ENCODE results near the gene YAP1.
"Not testable (repeated sequence)": the region's sequence is repeated elsewhere in the genome, so short reads cannot be mapped to it uniquely, and the experiment has no call there.

The YAP1 gene

DNA sequence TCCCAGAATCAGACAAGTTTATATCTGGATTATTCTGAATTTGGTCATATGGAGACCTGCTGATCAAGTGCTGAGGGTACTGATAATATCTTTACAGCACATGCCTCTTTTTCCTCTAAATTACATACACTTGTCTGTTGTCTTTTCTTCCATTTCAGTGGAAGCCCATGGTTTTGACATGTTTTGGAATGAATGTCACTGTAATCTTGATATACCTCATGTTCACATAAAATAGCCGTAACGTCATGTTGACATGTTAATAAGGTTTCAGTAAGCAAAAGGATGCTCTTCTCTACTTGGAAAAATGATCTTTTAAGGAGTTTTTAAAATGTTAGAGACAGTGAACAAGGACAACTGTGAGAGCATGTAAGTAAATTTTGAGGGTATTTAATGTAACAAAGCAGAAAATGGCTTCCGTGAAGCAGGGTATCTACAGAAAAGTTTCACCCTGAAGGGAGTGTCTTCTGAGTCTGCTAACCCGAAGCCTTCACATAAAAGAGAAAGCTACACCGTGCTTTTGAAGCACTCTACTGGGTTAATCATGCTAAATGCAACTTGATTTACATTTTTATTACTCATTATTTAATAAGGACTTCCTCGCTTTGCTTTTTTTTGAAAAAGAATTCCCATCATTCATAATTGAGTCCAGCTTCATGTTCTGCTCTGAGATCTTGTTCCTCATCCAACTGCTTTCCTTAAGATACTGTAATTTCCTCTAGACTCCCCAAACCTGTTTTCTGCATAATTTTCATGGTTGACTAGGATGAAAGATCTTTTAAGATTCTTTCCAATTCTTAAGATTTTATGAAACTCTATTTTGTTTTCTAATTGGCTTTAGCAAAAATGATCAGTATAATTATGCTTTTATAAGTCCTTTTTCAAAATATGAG is 56.2 kb downstream of the YAP1 start:
- DNase-seq, result no peak

DNA sequence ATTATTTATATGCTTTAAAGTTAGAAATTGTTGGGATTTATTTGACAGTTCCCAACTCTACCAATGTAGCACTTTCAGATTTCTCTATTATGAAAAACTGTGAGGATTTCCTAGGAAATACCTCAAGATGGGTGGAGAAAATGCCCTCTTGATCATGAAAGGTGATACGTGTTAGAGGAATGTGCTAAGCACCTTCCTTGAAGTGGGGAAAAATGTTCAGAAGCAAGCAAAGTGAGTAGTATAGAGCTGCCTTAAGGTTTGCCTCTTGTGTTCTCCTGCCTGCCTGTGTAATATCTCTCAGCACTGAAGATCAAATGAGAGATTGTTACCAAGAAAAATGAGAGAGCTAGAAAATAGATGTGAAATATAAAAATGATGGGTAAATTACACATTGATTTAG is 58.2 kb downstream of the YAP1 start:
- no peak for DNase-seq

DNA sequence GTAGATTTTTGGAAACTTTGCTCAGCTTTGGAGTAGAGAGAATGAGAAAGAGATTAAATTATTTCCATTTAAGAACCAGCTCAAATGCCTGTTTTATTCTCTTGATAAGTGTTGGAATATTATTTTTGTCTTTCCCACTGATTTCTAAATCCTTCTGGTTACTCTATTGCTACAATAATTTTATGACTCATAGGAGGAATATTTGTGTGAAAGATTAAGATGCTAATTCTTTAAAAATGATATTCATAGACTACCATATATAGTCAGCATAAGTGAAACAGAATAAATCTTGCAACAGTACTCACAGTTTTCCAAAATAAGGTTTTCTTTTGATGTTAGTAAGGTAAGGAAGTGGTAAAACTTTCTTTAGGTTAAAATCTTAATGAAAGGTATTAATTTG is 60.9 kb downstream of the YAP1 start:
- DNase-seq, result no peak

DNA sequence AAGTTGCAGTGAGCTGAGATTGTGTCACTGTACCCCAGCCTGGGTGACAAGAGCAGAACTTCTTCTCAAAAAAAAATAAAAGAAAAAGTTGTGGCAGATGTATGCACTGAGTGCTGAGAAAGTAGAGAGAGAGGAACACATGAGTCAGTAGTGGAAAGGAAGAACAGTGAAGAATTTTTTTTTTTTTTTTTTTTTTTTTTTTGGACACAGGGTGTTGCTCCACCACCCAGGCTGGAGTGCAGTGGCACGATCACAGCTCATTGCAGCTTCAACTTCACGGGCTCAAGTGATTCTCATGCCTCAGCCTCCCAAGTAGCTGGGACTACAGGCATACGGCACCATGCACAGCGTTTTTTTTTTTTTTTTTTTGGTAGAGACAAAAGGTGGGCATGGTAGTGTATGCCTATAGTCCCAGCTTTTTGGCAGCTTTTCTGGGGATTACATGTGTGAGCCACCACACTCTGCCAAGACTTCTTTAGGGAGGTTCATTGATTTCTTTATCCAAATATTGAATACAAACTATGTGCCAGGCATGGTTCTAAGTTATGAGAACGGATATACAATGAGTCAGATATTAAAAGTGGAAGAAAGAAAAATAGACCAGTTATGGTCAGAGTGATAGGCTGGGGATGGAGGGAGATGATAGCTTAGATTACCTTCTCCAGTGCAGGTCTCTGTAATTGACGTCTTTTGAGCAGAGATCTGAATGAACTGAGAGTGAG is 62.0 kb downstream of the YAP1 start:
- no peak for DNase-seq

DNA sequence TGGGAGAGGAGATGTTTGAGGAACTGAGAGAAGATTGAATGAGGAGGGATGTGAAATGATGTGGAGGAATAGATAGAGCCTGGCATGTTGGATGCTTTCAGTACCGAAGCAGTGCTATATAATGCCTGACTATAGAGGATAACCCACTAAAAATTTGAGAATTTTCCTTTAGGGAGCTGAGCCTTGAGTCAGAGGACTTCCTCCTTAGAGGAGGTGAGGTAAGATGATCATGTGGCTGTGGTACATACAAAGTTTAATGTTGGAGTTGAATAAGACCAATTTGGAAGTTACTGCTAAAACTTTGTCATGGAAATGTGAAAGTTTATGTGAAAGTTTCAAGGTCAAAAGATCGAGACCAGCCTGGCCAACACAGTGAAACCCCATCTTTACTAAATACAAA is 66.9 kb downstream of the YAP1 start:
- no peak for DNase-seq

DNA sequence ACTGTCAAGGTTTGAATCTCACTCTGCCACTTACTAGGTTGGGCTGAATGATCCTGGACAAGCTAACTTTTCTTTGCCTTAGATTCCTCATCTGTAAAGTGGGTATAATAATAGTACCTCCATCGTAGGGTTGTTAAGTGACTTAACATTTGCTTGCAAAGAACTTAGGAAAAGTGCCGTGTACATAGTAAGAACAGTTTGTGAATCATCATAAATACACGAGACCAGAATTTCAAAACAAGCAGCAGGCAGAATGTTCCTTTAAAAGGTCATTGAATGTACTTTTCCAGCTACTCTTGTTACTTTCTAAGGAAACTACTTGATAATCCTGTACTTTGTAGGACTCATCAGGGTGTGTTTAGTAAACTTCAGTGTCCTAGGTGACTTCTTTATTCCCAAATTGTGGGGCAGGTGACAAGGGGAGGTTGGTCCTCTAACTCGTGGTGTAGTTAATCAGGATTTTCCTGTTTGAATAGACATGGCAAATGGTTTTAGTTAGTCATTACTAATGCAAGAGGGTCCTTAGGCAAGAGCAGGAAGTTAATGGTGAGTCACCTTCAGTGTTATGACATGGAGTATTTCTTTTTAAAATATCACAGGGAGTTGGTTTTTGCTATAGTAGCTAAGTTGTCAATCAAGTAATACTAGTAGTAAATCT is 67.9 kb downstream of the YAP1 start:
- no peak for DNase-seq

DNA sequence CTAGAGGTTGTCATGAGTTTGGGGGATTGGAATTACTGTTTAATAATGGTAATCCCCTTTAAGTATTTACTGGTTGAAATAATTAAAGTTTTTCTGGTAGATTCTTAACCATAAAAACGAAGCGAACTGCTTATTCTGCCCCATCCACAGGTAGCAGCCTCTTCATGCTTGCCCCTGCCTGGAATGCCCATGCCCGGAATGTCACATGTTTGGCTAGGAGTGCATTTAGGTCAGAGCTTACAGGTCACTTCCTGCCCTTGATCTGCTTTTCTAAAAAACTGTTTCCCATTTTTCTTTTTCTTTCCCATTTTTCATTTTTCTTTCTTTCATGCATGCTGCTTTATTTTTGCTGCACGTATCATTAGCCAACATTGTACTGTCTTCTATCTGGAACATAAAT is 69.1 kb downstream of the YAP1 start:
- no peak for DNase-seq

DNA sequence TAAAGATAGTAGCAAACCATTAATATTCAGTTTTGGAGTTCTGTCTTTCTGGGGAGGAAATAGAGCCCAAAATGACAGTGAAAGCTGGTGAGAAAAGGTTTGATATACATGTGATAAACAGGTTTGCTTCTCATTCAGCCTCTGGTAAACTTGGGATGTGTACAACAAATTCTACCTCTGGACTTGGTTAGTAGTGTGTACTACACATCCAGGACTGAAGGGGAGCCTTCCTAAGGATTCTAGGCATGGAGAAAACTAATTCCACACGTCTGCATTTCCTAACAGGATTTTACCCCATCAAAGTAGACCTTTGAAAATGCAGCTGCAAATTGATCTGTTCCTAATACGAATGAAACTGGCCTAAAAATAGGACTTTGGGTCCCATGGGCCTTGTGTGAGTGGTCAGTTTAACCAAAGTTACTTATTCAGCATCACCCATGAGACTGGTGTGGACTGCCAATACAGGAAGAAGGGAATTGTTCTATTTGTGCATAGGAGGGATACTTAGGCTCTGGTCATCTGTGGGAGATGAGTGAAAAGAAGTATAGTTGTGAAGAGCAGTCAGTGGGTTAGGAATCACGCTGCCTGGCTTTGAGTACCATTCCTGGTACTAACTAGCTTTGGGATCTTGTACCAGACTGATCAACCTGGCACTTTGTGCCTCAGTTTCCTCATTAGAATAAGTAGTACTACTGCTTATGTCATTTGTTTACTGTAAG is 74.2 kb downstream of the YAP1 start:
- DNase-seq, result no peak

DNA sequence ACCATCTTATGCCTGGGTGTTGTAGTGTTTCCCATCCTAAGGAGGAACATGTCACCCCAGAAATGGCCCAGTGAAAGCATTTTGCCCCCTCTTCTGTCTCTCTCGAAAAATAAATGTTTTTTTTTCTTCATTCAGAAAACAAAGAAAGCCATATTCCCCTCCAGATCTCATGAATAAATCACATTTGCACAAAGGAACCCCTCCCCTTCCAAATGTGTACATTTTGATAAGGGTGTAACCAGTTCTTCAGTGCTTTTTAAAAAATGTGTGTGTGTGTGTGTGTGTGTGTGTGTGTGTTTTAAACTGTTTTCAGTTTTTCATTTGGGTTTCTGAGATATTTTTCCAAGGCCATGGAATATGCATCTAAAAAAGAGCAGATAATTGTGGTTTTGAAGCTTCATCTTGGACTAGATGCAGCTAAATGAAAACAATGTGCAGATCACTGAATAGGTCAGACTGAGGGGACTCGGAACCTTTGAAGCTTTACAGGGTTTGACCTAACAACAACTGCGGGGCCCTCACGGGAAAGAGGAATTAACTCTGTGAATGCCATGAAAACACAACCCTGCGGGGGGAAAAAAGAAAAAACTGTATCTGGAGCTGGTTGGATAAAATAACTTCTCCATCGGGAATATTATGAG is 76.4 kb downstream of the YAP1 start:
- no peak for DNase-seq

DNA sequence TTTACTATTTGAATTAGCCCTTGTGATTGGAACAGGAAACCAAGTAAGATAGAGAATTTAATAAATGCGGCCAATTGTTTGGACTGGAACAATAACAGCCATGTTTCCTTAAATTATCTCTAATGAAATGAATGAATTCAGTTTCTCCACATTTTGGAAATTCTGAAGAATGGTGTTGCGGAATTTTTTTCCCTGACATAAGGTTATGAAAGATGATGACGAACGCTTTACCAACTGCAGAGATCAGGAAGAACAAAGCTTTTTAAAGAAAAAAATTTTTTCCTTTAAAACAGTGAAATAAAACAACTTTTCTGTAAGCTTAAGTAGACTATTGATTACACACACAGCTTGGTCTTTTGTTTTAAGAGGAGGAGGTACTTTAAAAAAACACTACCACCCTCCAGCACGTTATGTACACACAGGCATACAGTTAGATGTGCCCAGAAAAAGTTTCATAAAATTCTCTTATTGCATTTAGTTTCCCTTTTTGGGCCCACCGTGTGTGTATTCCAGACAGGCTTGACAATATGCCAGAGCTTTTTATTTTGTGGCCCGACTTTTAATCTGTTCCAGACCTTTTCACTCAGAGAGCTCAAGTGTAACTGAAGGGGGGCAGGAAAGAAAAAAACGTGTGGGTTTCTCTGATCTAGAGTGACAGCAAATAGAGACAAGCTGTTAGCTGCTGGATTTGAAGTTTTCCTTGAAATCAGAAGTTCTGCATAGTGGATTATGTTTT is 77.3 kb downstream of the YAP1 start:
- DNase-seq, result no peak

DNA sequence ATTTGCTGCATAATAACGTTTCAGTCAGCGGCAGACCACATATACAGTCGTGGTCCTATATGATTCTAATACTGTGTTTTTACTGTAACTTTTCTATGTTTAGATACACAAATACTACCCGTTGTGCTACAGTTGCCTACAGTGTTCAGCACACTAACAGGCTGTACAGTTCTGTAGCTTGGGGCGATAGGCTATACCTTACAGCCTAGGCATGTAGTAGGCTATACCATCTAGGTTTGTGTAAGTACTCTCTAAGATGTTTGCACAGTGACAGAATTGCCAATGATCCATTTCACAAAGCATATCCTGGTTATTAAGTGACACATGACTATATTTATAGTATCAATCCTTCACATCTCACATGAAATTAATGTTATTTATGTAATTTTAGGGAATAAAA is 78.2 kb downstream of the YAP1 start:
- DNase-seq, result no peak

DNA sequence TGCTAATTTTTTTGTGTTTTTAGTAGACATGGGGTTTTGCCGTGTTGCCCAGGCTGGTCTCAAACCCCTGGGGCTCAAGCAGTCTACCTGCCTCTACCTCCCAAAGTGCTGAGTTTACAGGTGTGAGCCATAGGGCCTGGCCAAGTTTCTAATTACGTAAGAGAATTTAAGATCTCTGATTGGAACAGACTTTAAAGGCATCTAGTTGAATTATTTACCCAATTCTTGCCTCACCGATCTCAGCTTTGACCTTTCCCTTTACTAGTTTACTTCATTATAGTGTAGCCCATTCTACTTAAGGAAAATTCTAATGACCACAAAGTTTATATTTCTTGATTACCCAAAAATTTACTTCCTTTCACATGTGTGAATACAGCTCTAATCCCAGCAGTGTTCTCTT is 81.6 kb downstream of the YAP1 start:
- no peak for DNase-seq

DNA sequence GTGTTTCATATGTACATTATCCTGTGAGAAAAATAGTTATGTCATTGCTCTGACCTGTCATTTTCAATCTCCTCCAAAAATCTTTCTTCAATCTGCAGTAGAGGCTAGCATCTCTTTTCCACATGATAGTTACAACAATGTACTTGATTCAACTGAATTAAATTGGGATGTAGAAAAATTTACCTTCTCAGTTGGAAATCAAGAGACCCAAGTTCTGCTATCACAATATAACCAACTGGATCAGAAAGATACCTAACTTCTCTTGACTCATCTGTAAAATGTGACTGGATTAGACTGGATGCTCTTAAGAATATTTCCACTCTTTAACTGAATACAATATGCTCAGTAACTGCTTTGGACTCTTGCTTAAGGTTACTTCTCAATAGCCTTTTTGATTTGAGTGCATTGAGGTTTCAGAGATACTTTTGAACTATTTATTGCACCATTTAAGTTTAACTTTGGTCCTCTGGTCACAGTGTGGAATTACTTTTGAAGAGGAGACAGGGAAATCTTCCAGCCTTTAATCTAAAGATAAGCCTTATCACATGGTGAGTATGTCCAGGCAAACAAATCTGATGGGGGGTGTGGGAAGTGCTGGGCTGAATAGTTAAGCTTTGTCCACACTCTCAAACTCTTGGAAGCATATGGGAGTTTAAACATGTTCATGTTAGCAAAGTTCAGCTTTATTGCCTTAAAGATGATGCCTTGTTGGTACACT is 82.3 kb downstream of the YAP1 start:
- no peak for DNase-seq

DNA sequence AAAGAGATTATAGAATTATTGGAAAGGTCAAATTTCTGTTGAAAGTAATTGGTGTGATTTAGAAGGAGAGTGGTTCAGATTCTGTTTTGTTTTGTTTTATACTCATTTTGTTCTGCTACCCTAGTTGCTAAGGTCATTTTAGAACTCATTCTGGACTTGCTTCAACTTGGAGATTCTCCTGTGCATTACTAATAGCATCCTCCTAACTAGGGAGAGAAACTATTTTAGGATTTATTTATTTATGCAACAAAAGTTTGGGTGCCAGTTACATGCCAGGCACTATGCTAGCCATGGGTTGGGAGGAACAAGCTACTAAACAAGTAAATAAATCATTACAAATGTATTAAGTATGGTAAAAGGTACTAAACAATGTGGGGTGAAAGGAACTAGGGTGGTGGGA is 84.0 kb downstream of the YAP1 start:
- DNase-seq, result no peak

DNA sequence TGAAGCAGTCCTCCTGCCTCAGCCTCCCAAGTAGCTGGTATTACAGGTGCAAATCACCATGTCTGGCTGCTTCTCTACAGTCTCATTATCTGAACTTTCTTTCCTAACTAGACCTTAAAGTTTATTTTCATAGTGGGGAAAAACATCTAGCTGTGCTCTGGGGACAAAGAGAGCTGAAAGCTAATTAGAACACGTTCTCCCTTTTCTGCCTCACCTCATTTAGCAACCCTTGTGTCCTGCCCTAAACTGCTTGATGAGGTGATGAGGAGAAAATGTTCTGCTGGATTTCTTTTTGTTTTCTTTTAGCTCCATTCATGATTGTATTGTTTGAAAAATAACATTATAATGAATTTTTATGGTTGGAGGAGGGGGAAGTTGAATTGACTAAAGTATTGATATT is 84.7 kb downstream of the YAP1 start:
- DNase-seq, result no peak

DNA sequence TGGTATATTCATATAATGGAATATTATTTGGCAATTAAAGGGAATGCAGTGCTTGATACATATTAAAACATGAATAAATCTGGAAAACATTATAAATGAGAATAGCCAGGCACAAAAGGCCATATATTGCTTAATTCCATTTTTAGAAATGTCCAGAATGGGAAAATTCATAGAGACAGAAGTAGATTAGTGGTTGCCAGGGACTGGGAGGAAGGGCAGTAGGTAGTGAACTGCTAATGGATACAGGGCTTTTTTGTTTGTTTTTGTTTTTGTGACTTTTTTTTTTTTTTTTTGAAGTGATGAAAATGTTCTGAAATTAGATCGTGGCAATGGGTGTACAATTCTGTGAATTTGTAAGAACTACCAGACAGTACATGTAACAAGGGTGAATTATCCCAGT is 86.1 kb downstream of the YAP1 start:
- no peak for DNase-seq

DNA sequence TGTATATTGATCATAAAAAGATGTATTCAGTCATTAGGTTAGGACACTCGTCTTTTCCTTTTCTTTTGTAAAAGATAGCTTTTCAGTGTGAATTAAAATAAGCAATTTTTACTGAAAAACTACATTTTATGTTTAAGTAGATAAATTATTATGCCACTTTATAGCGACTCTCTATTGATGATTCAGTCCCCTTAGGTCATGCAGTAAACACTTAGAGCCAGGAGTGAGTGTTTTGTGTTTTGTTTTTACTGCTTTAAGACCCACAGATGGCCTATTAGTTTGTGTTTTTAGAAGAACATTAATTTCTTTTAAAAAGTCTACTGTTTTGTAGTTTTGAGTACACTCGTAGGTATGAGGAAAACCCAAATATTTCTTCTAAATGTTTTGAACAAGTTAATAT is 86.6 kb downstream of the YAP1 start:
- no peak for DNase-seq

DNA sequence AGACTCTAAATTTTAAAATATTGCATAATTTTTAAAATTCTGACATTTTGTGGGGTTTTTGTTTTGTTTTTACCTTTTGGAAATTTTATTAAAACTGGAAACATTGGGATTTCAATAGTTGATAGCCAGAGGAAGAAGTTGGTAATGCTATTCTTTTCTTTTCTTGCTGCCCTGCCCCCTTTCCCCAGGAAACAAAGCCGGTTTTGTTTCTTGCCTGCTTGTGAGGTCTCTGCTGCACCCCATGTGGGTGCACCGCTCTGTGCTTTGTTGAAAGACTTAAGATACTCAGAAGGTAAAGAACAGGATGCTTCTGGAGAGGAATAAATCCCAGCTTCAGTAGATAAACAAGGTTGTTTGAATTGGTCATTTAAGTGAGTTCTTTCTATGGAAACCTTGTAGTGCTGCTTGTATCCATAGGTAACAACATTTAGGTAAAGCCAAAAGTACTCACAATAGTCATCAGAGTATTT is 87.5 kb downstream of the YAP1 start:
- no peak for DNase-seq

DNA sequence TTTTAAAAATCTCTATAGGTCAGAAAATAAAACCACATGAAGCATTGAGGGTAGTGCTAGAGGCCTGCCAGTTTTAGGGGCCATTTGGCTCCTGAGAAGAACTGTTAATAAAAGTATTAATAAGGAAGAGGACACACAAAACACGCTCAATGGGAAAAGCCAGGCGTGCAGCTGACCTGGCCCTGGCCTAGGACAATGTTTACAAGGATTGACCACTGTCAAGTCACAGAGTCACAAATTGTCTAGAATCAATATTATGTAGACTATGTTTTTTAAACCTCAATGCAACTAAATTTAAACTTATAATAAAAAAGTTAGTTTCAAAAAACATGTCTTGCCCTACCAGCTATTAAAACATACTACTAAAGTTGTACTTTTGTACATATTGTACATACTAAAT is 89.4 kb downstream of the YAP1 start:
- DNase-seq, result no peak

DNA sequence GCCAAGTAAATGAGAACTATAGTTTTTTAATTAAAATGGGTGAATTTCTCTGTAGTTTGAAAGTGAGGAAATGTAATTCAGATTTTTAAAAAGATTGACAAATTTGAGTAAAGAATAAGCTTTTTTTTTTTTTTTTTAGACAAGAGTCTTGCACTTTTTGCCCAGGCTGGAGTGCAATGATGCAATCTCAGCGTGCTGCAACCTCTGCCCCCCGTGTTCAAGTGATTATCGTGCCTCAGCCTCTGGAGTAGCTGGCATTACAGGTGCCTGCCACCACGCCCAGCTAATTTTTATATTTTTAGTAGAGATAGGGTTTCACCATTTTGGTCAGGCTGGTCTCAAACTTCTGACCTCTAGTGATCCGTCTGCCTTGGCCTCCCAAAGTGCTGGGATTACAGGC is 90.1 kb downstream of the YAP1 start:
- not testable (repeated sequence) for DNase-seq

DNA sequence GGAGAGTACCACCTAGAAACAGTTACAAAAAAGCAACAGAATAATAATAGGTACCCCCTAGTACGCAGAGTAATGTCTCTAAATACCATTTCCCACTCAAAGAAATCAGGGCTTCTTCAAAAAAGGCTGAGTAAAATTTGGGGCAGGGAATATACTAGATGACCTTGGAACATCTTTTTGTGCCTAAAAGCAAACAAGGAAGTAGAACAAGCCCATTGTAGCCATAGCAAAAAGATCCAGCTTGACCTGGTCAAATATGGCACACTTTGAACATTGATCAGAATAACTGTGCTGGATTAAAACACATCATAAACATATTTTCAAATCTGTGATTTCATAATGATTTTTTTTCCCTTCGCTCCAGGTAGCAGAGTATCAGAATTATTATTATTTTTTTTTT is 91.5 kb downstream of the YAP1 start:
- no peak for DNase-seq
